Cerebellar cortex (tissue), 1 donor: ENCODE results near the gene CST8.

Experiments
- DNase-seq: peaks from one replicate; pipeline ENCODE4 v3.0.0-alpha.2; 2015; ENCODE audit warnings: low spot score

CST8 gene

GRCh38 chr20:23524146-23524545 lies 33.2 kb downstream of the CST8 start:
- no peak for DNase-seq

DNA sequence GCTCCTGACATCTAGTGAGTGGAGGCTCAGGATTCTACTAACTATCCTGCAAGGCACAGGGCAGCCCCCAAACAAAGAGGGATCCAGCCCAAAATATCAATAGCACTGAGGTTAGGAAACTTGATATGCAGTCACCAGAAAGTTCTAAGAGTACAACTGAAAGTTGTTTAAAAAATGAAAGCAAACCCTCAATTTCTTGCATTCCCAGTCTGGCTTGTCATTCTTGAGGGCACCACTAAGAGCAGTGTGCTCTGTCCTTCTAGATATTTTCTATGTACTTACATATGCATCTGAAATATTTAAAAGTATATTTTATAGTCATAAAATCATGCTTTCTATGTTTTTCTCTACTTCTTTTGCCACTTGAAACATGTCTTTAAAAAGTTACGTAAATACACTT lies 35.9 kb downstream of the CST8 start:
- no peak for DNase-seq

DNA sequence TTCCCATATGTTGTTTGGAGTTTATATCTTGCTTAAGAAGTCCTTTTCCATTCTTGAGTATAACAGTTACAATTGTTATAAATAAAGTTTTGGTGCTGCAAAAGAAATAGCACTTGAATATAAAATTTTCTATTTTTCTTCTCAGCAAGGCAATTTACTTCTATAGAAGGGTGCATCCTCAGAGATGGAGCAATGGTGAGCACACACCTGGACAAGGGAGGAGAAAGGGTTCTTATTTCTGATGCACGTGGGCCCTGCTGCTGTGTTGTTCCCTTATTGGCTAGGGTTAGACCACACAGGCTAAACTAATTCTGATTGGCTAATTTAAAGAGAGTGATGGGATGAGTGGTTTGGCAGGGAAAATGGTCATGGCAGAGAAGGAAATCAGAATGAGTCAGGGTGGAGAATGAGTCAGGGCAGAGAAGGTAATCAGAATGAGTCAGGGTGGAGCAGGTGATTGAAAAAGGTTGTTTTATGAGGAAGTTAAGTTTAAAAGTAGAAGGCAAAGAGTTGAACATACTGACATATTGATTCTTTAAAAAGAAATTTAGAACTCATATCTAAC lies 38.0 kb downstream of the CST8 start:
- DNase-seq: no peak

- no peak for DNase-seq
Measured at GRCh38 chr20:23530937-23531567, 40.1 kb downstream of the CST8 start.

GRCh38 chr20:23532533-23532932 lies 41.6 kb downstream of the CST8 start:
- no peak for DNase-seq

DNA sequence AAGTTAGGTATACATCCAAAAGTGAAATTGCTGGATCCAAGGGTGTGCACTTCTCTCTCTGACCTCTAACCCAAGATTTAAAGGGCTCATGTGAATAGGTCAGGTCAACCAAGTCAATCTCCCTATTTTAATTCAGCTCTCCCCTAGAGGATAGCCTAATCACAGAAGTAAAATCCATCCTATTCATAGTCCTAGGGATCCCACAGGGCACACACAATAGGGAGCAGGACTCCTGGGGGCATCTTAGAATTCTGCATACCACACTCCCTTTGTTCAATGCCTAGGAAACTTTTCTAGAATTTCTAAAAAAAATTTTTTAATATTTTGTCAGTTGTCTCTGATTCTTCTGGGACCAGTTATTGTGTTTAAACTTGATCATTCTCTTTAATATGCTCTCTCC lies 42.2 kb downstream of the CST8 start:
- DNase-seq: no peak

GRCh38 chr20:23534801-23535593 lies 44.1 kb downstream of the CST8 start:
- DNase-seq: no peak

DNA sequence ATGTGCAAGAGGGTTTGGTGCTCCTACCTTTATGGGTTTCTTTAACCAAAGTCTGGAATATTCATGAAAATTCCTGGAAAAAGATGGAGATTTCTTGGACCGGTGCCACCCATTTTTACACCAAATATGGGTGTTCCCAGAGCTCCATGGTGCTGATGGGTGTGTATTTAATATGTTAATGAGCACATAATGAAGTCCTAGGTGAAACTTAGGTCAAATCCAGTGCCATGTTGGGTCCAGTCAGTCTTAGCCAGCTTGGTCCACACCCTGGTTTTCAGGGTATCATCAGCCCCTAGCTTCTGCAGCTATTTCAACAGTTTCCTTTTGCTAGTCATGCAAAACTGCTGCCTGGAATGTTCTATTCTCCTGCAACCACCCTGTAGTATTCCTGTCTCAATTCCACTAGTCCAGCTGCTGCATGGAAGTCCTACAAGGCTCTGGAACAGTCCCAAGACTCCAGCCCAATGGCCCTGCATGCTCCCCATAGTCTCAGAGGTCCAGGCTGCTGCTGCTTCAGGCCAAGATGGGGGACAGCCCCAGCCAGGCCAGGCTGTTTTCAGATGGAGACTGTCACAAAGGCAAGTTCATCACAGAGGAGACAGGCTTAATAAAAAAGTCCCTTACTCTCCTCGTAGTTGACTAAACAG lies 45.5 kb downstream of the CST8 start:
- no peak for DNase-seq

DNA sequence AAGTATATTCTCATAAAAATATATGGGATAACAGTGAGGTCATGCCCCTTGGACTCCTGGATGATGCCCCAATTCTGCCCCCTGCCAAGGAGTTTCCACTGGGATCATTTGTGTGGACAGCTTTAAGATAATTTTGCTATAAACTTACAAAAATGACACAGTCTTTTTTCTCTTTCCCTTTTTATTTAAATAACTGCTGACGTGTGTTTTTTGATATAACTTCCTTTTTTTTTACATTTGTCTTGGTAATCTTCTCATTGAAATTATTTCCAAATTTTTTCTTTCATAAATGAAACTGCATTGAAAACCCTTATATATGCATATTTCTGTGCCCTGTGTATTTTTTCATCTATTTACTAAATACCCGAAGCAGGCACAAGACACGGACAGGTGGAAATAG lies 46.1 kb downstream of the CST8 start:
- DNase-seq: no peak

GRCh38 chr20:23540624-23541023 lies 49.7 kb downstream of the CST8 start:
- no peak for DNase-seq

- DNase-seq: no peak
Measured at GRCh38 chr20:23541330-23541729, 50.4 kb downstream of the CST8 start.

DNA sequence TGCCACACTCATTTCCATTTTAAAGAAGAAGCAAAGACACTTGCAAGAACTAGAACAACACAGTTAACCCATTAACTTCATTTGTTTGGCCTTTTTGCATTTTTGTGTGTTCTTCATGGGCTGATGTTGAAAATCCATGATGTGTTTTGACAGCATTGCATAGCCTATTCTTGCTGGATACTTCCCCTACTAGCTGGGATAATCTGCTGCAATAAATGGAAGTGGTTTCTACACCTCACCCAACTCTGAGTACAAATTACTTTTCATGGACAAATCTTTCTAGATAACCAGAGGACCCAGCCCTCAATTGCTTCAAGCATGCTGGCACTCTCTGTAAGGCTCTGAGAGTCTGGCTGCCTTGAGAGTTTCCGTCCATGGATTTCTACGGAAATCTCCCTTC lies 50.9 kb downstream of the CST8 start:
- no peak for DNase-seq

DNA sequence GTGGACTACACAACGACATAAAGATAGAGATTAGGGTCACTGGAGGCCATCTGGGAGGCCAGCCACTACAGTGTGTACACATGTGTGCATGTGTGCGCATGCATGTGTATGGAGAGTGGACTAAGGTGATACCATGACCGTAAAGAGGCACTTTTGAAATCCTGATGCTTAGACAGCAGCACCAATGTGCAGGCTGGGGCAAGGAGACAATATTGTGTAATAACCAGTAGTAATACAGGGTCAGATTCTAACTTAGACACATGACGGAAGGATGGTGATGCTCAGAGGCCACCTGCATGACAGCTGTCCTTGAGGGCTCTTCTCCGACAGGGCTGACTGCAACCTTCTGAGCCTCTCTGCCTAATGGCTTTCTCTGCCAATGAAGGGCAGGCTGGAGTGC lies 51.9 kb downstream of the CST8 start:
- DNase-seq: no peak

DNA sequence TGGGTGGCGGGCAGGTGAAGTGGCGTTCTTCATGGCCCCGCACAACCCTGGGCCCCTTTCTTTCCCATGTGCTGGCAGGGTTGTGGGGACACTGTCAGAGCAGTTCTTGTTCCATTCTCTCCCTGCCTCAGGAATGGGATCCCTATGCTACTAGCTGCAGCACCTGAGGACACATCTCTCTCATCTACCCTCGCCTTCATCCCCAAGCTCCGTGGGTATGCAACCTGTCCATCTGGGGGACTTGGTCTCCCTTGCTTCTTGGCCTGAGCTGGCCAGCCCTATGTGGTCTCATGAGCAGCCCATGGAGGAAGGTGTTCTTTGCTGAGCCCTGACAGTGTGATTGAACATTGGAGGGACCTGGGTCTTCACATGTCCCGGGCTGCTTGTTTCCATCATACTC lies 53.2 kb downstream of the CST8 start:
- no peak for DNase-seq
